Mucosa of gallbladder (tissue), 1 donor: Measurements from ENCODE around the gene SS18L1. TPM values are rescaled to one million over a fixed set of nuclear protein-coding genes. Genes with fewer than 3 reads are reported as not detected.
"Not testable (repeated sequence)": the region's sequence is repeated elsewhere in the genome, so short reads cannot be mapped to it uniquely, and the experiment has no call there.

Experiments
- DNase-seq: peaks from one replicate; pipeline ENCODE4 v3.0.0-alpha.2; 2020; ENCODE audit warnings: low spot score
- total RNA-seq: library from RNA; stranded (reverse); gene quantifications from one replicate; pipeline ENCODE4 v1.2.1, GENCODE V29; 2021
- donor health status: DM: no; HTN: no; CAD: no.

The SS18L1 gene
- 14.2 TPM for total RNA-seq

DNA sequence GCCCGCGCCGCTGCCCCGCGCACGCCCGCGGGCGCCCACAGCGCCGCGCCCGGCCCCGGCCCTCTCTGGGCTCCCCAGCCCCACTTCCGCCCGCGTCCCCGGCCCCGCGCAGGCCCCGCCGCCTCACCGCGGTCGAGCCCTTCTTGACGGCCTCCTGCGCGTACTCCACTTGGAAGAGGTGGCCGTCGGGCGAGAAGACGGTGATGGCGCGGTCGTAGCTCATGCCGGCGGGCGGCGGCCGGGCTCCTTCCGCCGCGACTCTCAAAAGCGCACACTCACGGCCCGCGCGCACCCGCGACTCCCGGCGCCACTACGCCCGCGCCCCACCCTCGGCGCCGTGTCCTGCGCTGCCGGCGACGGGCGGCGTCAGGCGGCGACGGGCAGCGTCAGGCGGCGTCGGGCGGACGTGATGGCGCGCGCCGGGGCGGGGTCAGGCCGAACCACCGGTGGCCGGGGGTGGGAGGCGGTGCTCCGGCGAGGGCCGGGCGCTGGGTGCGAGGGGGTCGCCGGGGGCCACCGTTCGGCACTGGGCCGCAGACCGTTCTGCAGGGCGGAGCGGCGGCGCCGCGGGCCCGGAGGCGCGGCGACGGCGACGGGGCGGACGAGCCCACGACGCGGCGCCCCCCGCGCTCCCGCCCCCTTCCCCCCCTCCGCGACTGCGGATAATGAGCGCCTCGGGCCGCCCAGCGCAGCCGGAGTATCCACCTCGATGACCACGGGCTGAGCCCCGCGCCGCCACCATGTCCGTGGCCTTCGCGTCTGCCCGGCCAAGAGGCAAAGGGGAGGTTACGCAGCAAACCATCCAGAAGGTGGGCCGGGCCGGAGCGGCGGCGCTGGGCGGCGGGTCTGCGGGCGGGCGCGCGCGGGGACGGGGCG, at the start of gene SS18L1, which contains the start of gene PSMA7:
Gene SS18L1 (plus strand): TSS at position 689 of the 876 bp plus-strand sequence. CDS start 52 bp downstream, at position 741.
Gene PSMA7 (minus strand): TSS at position 314 of the 876 bp plus-strand sequence. CDS start 91 bp downstream, at position 223.
- peak; percentile 87 for DNase-seq

GRCh38 chr20:62096421-62097380, 46.9 kb upstream of the SS18L1 start:
- DNase-seq = no peak

DNA sequence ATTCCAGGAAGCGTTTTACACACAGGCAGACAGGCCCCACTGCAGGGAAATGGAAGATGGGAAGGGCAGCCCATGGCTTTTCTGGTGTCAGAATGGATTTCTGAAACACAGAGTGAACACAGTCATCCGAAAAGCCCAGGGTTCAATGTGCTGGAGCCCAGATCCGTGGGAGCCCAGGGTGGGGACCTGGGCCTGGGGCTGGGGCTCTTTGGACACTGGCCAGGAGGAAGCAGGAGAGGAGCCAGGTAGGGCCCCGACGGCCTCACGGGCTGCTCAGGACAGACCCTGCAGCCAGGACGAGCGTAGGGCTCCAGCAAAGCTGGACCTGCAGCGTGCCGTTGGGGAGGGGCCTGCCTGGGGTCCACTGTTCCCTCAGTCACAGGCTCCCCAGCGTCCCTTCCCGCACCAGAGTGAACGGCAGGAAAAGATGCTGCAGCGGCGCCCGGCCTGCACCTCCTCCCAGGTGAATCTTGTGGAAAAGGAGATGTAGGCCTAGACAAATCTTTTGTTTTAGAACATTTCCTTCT, 45.6 kb upstream of the SS18L1 start:
- DNase-seq = no peak

- no peak for DNase-seq
Observed at GRCh38 chr20:62101078-62101477, 42.5 kb upstream of the SS18L1 start.

DNA sequence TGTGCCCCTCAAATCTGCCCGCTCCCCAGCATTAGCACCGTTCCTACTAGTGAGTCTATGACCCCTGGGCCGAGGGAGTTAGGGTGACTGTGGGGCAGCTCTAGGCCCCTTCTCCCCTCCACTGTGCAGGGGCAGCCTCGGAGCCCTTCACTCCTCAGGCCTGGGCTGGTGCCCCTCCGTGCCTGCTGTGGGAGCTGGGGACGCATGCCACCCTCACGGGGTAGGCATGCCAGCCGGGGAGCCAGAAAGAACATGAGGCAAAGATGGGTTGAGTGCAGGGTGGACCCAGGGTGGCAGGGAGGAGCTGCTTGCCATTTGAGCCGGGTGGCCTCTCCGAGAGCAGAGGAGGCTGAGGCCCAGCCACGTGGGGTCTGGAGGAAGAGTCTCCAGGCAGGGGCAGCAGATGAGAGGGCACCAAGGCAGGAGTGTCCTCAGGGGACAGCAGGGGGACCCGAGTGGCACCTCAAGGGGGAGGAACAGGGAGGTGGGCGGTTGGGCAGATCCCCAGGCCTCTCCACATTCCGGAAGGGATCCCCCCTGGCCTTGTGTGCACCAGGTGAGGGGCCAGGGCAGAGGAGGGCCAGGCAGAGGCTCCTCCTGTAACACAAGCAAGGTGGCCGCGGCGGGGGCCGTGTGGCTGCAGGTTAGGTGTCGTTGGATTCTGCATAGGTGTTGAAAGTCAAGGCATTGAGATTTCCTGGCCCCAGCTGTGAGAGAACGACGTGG, 39.9 kb upstream of the SS18L1 start:
- no peak for DNase-seq

DNA sequence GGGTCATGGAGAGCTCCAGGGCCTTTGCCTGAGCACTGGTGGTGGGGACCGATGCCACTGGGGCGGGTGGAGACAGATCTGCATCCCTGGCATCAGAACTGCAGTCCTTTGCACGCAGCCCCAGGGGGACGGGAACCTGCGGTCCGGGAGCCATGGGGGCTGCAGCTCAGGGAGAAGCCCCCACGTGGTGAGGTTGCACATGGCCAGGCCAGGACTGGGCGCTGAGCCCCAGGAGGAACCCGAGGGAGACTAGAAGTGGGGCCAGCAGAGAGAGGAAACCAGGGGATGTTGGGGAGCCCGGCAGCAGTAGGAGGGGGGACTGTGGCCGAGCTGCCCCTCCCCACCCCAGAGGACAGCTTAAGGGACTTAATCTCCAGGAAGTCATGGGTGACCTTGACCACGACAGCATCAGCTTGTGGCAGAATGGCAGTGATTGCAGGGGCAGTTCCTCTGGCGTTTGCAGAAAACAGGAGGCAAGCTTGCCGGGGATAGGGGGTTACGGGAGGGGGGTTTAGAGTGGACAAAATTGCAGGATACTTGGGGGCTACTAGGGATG, 39.3 kb upstream of the SS18L1 start:
- DNase-seq = no peak

- DNase-seq = no peak
Observed at GRCh38 chr20:62104791-62105345, 38.7 kb upstream of the SS18L1 start.

GRCh38 chr20:62105592-62105991, 38.0 kb upstream of the SS18L1 start:
- no peak for DNase-seq

DNA sequence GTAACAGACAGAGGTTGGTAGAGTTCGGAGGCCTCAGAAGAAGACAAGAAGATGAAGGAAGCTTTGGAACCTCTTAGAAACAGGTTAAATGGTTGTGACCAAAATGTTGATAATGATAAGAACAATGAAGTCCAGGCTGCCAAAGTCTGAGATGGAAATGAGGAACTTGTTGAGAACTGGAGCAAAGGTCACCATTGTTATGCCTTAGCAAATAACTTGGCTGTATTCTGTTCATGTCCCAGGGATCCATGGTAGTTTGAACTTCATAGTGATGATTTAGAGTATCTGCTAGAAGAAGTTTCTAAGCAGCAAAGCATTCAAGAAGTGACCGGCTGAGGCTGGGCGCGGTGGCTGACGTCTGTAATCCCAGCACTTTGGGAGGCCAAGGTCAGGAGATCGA, 32.4 kb upstream of the SS18L1 start:
- DNase-seq = no peak

DNA sequence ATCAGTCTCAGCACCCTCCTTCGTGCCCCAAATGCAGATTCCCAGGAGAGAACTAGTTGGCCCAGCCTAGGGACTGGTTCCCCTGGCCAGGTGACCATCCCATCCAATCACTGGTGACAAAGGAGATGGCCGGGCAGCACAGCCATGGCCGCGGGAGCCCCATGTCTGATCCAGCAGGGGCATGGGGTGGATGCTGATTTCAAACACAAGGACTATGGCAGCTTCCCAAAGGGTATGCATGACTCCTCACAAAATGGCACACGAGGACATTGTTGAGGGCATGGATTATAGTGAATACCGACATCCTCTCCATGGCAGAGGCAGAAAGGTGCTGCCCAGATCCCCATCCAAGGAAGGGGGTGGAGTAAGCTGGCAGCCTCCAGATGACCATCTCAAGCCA, 31.2 kb upstream of the SS18L1 start:
- DNase-seq = no peak

- DNase-seq = no peak
Observed at GRCh38 chr20:62114894-62115293, 28.7 kb upstream of the SS18L1 start.

DNA sequence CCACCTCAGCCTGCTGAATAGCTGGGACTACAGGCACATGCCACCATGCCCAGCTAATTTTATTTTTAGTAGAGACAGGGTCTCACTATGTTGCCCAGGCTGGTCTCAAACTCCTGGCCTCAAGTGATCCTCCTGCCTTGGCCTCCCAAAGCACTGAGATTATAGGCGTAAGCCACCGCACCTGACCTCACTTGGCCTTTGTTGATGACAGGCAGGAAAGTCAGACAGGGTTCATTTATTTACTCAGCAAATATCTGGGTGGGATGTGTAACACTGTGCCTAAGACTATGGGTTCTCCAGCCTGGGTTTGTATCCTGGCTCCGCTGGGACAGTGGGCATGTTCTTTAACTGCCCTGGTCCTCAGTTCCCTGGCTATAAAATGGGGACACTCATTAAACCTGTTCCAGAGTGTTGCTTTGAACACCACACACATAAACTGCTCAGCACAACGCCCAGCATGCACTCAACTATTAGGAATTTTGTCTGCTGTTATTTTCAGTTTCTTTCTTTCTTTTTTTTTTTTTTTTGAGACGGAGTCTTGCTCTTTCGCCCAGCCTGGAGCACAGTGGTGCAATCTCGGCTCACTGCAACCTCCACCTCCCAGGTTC, 27.7 kb upstream of the SS18L1 start:
- DNase-seq = not testable (repeated sequence)

- DNase-seq = no peak
Observed at GRCh38 chr20:62116558-62117361, 26.8 kb upstream of the SS18L1 start.

- DNase-seq = no peak
Observed at GRCh38 chr20:62117362-62117646, 26.3 kb upstream of the SS18L1 start.

DNA sequence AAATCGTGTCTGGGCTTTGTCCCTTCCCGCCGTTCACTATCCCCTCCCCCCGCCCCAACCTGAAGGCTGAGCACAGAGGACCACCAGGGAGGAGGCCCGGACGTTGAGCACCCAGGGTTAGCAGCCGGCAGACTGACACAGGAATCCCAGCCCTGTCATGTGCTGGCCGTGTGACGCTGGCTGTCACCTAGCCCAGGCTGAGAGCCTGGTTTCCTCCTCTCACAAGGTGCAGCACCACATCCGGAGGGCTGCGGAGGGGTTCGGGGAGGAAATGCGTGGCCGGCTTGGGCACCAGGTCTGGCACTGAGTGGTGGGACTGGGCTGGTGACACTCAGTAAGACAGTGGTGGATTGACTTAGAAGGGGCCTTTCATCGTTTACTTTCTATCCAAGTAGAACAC, 25.9 kb upstream of the SS18L1 start:
- DNase-seq = peak; percentile 46

DNA sequence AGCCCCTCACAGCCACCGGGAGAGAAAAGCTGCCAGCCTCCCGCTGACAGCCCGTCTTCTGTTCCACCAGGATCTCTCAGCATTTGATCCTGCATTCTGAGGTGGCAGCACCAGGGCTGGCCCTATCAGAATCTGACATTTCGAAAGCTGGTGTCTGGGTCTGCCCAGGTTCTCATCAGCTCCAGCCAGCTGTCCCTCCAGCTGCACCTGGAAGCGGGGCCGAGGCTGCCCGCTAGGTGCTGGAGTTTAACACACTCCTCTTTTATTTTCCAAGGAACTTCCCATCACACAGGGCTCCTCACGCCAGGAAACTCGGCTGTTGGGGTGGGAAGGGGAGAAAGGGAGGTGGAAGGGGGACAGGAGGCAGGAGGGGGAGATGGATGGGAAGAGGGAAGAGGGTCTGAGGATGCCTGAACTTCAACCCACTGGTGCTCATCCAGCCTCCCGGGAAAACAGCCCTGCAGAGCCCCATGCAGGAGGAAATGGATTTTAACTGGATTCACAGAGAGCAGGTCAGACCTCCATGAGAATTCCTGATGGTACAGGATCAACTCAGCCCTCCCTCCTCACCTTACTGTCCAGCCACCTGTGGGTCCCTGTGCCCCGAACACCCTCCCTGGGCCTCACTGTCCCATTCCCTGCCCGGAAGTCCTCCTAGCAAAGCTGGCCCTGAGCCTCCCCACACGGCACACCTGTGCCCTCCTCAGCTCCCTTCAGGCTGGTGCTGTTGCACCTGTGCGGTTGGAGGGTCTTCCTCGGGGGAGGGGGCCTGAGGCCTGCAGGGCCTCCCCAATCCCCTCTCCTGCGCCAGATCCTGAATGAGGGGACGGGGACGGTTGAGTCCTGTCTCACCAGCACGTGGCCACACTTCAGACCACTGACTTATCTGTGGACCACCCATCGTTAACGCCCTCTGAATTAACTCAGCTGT, 25.2 kb upstream of the SS18L1 start:
- no peak for DNase-seq

- DNase-seq = no peak
Observed at GRCh38 chr20:62119115-62119514, 24.5 kb upstream of the SS18L1 start.

DNA sequence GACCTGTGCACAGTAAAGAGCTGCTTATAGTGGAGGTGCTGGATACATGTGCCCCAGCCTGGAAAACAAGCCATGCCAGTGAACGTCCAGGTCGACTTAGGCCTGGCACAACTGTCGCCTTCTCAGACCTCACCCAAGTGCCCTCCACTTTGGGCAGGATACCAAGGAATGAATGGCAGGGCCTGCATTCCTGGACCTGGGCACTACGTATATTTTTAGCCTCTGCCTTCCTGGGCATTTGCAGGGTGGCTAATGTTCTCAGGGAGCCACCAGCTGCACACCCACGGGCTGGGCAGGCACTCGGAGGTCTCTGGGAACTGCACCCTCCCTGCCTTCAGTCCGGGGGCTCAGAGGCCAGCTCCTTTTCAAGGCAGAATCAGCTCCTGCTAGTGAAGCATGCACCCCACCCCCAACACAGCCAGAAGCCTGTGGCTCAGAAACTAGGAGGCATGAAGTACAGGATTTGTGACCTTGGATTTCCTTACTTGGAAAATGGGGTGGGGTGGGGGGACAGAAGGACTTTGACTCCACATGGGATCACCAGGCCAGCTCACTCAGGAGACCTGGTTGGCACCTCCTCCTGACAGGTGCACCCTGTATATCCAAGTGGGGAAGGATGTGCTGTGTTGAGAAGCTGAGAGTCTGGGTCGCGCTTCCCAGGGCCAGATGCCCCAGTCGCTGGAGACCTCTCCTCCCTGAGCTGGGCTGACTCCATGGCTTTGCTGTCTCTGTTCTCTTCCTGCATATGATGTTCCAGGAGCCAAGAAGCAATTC, 23.8 kb upstream of the SS18L1 start:
- DNase-seq = peak; percentile 53
